Neural progenitor cell (in vitro differentiated cells): Measurements from ENCODE around the gene NFE2L3.
A peak's percentile ranks its signal among the peaks of the same experiment; 100 is the strongest.

ENCODE experiments used
- CTCF ChIP-seq: fragments of 200-600 bp; sonication (generic); IDR thresholded peaks from 2 replicates; pipeline ENCODE4 v1.5.1; 2017; ENCODE audit warnings: antibody characterized with exemption, mild to moderate bottlenecking
- EZH2 ChIP-seq: fragments of 200-600 bp; sonication (generic); IDR thresholded peaks from 2 replicates; pipeline ENCODE4 v1.6.1; 2017; ENCODE audit warnings: antibody characterized with exemption, mild to moderate bottlenecking, moderate library complexity
- EZH2phosphoT487 ChIP-seq: fragments of 200-600 bp; sonication (generic); IDR thresholded peaks from 2 replicates; pipeline ENCODE4 v1.6.1; 2017; ENCODE audit warnings: antibody characterized with exemption

GRCh38 chr7:26200444-26201246 lies 48.6 kb downstream of the NFE2L3 start, which contains the start of gene HNRNPA2B1:
- TF ChIP-seq EZH2phosphoT487: no peak
- TF ChIP-seq EZH2: no peak
- TF ChIP-seq CTCF: peak; percentile 18
